Activated CD4-positive, CD25-positive, alpha-beta regulatory T cell (primary cell): Measurements from ENCODE around the gene HTT.

Experiments
- DNase-seq, 4 experiments: peaks; one replicate each; lab custom pipeline; 2025; lab: John Stamatoyannopoulos, UW

HTT gene

DNA sequence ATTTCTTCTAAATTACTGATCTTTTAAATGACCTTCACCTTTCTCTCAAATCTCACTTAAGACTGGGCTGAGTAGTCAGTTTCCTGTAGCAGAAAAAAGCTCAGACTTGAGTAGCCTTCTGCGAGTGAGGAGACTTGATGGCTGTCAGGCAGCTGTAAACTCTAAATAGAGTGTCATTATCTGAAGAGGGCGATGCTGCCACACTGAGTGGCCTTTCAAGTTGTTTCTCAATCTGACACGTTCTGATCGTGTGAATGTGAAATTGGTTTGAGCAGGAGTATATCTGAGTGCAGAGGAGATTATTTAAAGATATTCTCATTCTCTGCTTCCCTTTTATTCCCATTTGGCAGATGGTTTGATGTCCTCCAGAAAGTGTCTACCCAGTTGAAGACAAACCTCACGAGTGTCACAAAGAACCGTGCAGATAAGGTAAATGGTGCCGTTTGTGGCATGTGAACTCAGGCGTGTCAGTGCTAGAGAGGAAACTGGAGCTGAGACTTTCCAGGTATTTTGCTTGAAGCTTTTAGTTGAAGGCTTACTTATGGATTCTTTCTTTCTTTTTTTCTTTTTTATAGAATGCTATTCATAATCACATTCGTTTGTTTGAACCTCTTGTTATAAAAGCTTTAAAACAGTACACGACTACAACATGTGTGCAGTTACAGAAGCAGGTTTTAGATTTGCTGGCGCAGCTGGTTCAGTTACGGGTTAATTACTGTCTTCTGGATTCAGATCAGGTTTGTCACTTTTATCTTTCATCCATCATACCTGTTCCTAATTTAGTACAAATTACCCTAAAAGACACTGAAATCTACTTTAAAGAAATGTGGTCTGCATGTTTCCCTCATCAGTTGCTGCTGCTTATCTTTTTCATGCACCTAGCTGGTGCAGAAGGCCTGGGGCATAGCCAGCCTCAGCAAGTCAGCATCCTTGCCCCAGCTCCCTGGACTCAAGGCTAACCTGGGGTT is 100.2 kb downstream of the HTT start:
- DNase-seq: no peak

GRCh38 chr4:3176367-3177229 is 102.1 kb downstream of the HTT start:
- DNase-seq: no peak

GRCh38 chr4:3177426-3177825 is 102.9 kb downstream of the HTT start:
- DNase-seq: no peak

GRCh38 chr4:3177905-3178304 is 103.4 kb downstream of the HTT start:
- no peak for DNase-seq

- DNase-seq: no peak
These were observed 103.9 kb downstream of the HTT start for GRCh38 chr4:3178351-3178750.

DNA sequence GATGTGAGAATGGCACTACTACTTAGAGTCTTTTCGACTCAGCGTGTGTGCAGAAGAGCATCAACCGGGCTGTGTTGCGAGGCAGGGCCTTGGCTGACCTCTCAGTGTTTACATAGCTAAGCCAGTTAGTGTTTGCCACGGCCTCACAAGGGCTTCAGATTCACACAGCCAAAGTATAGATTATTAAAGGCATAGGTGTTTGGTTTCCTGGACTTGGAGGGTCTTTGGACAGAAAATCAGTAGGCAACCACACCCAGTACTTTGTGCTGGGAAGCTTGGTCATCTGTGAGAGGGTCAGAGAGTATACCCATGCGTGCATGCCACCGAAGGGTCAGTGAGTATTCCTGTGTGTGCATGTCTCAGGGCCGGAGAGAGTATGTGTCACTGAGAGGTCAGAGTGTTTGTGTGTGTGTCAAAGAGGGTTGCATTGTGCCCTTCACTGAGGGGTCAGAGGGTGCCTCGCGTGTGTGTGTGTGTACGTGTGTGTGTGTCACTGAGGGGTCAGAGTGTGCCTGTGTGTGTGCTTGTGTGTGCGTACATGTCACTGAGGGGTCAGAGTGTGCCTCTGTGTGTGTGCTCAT is 104.7 kb downstream of the HTT start:
- no peak for DNase-seq

- no peak for DNase-seq
These were observed 108.5 kb downstream of the HTT start for GRCh38 chr4:3183008-3183407.

DNA sequence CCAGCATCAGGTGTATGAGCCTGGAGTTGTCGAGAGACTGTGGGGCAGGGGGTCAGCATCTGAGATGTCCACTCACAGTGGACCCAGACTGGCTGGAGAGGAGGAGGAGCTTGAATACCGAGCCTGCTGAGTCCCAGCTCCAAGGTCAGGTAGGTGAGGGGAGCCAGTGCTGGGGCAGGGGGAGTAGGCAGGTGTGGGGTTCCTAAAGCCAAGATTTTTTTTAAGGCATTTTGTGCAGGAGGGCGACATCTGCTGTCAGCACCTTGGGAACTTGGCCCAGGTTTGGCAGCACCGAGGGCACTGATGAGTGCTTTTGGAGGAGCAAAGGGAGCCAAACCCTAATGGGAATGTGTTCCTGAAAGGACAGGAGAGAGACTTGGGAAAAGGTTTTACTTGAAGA is 110.2 kb downstream of the HTT start:
- DNase-seq: no peak

- DNase-seq: no peak
These were observed 112.1 kb downstream of the HTT start for GRCh38 chr4:3186609-3187008.

DNA sequence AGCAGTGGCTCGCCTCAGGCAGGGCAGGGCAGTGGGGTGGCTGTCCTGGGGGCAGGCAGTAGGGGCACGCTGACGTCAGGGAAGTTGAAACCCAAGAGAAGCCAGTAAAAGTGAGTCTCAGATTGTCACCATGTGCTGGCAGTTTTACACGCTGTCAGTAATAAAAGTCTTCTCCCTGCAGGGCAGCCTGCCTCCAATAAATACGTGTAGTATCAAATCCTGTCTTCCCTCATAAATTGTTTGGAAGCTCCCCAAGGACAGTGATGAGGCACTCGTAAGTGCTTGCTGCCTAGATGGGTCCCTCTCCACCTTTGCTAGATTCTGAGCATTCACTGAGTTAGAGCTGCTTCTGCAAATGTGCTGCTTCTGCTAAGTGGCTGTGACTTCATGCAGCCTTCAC is 113.6 kb downstream of the HTT start:
- no peak for DNase-seq

DNA sequence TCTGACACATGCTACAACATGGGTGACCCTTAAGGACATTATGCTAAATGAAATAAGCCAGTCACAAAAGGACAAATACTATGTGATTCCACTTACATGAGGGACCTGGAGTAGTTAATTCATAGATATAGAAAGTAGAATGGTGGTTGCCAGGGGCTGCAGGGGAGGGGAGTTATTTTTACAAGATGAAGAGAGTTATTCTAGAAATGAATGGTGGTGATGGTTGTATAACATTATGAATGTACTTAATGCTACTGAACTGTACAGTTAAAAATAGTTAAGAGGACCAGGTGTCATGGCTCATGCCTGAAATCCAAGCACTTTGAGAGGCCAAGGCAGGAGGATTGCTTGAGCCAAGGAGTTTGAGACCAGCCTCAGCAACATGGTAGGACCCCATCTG is 115.0 kb downstream of the HTT start:
- DNase-seq: no peak

- DNase-seq: no peak
These were observed 116.1 kb downstream of the HTT start for GRCh38 chr4:3190549-3190948.

- DNase-seq: no peak
These were observed 117.7 kb downstream of the HTT start for GRCh38 chr4:3192188-3192587.

- no peak for DNase-seq
These were observed 118.3 kb downstream of the HTT start for GRCh38 chr4:3192827-3193226.

GRCh38 chr4:3193531-3194203 is 119.2 kb downstream of the HTT start:
- no peak for DNase-seq

DNA sequence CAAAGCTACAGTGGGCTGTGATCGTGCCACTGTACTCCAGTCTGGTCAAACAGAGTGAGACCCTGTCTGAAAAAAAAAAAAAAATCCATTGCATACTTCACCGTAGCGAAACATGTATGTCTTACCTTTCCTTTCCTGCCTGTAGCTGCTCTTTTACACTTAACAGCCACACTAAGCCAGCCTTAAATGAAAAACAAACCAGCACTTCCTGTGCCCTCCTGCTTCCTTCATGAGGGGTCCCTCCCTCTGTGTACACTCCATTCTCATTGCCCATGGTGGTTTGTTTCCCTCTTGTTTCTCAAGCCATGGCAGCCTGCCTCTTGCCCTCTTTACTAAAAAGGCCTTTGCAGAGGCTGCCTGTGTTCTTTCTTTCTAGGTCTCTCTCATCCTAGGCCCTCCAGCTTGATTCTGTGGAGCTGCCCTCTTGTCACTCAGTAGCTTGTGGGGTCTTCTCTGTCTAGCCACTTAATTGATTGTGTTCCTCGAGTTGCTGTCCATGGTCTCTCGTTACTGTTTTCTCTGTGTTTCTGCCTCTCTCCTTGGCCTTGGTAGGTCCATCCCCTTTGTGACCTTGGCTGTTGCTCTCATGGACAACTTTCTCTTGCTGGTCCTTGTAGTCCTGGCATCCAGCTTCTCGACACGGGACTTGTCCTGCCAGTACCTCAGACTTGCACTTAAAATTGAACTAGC is 122.3 kb downstream of the HTT start:
- no peak for DNase-seq

GRCh38 chr4:3197366-3198105 is 123.1 kb downstream of the HTT start:
- DNase-seq: no peak

- DNase-seq: no peak
These were observed 124.4 kb downstream of the HTT start for GRCh38 chr4:3198906-3199305.

GRCh38 chr4:3199653-3200422 is 125.4 kb downstream of the HTT start:
- DNase-seq: no peak
